Naive thymus-derived CD8-positive, alpha-beta T cell (primary cell): ENCODE data around the gene EVI2B. TPM values are rescaled to one million over a fixed set of nuclear protein-coding genes. Genes with fewer than 3 reads are reported as not detected.
"Not testable (repeated sequence)": the region's sequence is repeated elsewhere in the genome, so short reads cannot be mapped to it uniquely, and the experiment has no call there.

Source experiments
- ATAC-seq, 2 donors: fragments of 150-1000 bp; cut with Tn5 transposase in 1 of 2; sonication (Bioruptor Pico), chemical (Tn5 transposase) in 1 of 2; 1 replicate in 1 of 2; 2 replicates in 1 of 2; pipeline ENCODE4 v1.10.0; 2021; ENCODE audit warnings: mild to moderate bottlenecking in 2 of 2, moderate library complexity in 2 of 2
- POLR2A ChIA-PET: fragments of 350-600 bp; sonication (Branson Sonifier 250); formaldehyde crosslinking; loops from one replicate; lab custom pipeline; 2021; ENCODE audit warnings: antibody characterized with exemption; lab: Charles Lee
- DNase-seq, 10 donors: peaks; one replicate each; pipeline versions ENCODE4 v3.0.0 to v3.0.0-alpha.2; 2020 to 2022
- H3K27ac Mint-ChIP-seq, 10 donors: one replicate each; pipeline ENCODE4 v1.8.0; 2020 to 2022; ENCODE audit warnings: mild to moderate bottlenecking in 10 of 10, mixed read lengths in 10 of 10, moderate library complexity in 4 of 10, inconsistent platforms in 1 of 10
- H3K27me3 Mint-ChIP-seq, 5 donors: one replicate each; pipeline ENCODE4 v1.8.0; 2021 to 2022; ENCODE audit warnings: mixed read lengths in 5 of 5
- H3K36me3 Mint-ChIP-seq, 3 donors: one replicate each; pipeline ENCODE4 v1.8.0; 2020 to 2022; ENCODE audit warnings: mixed read lengths in 3 of 3, mild to moderate bottlenecking in 2 of 3, inconsistent platforms in 1 of 3
- H3K4me1 Mint-ChIP-seq, 4 donors: one replicate each; pipeline ENCODE4 v1.8.0; 2021 to 2022; ENCODE audit warnings: mixed read lengths in 4 of 4
- H3K4me3 Mint-ChIP-seq, 10 donors: one replicate each; pipeline ENCODE4 v1.8.0; 2020 to 2022; ENCODE audit warnings: mild to moderate bottlenecking in 10 of 10, mixed read lengths in 10 of 10, moderate library complexity in 6 of 10, inconsistent platforms in 1 of 10
- H3K9me3 Mint-ChIP-seq, 9 donors: one replicate each; pipeline ENCODE4 v1.8.0; 2020 to 2022; ENCODE audit warnings: mixed read lengths in 9 of 9, mild to moderate bottlenecking in 3 of 9, inconsistent platforms in 1 of 9, moderate library complexity in 1 of 9
- polyA plus RNA-seq, 3 donors: library from polyadenylated mRNA; unstranded; fragments of 300-500 nt; fragmentation: Illumina TruSeq; gene quantifications; one replicate each; pipeline ENCODE4 v1.2.3, GENCODE V29; 2021
- total RNA-seq, 8 experiments: library from RNA in 2 of 8; stranded (reverse) in 2 of 8; gene quantifications; one replicate each; pipeline ENCODE4 v1.2.3 and lab custom pipeline; 2021 to 2026

EVI2B gene
- total and polyA plus RNA-seq, 5 experiments from 2014 or later, result 69.5 to 159 (median 82.1) TPM

- DNase-seq, ATAC-seq, H3K4me3 Mint-ChIP-seq, H3K9me3 Mint-ChIP-seq, H3K27ac Mint-ChIP-seq, H3K27me3 Mint-ChIP-seq, H3K4me1 Mint-ChIP-seq, POLR2A ChIA-PET: not testable (repeated sequence)
- H3K36me3 Mint-ChIP-seq, result peaks cover 0 to 18% (median 8%) of the 10 kb centered on the region in 3 donors
These were observed 50.9 kb downstream of the EVI2B start for GRCh38 chr17:31262923-31263322.

- H3K4me3 Mint-ChIP-seq, result no peak overlapping the region
- no peak for ATAC-seq
- H3K9me3 Mint-ChIP-seq, result no peaks in the 10 kb centered on the region
- POLR2A ChIA-PET, result no interaction called here
- H3K36me3 Mint-ChIP-seq, result peaks cover 0 to 14% (median 0%) of the 10 kb centered on the region in 3 donors
- no peak overlapping the region for H3K27ac Mint-ChIP-seq
- H3K4me1 Mint-ChIP-seq, result peaks cover 0 to 5% (median 2%) of the 10 kb centered on the region in 4 donors
- no peak for DNase-seq
- no peaks in the 10 kb centered on the region for H3K27me3 Mint-ChIP-seq
These were observed 52.3 kb downstream of the EVI2B start for GRCh38 chr17:31261601-31262000.

GRCh38 chr17:31260151-31260550 is 53.7 kb downstream of the EVI2B start:
- ATAC-seq, result no peak
- Mint-ChIP-seq H3K36me3 (peaks cover 0 to 12% (median 0%) of the 10 kb centered on the region in 3 donors), H3K27ac (no peak overlapping the region), H3K27me3 (no peaks in the 10 kb centered on the region), H3K4me3 (no peak overlapping the region), H3K4me1 (no peaks in the 10 kb centered on the region), H3K9me3 (no peaks in the 10 kb centered on the region)
- no peak for DNase-seq
- POLR2A ChIA-PET, result no interaction called here

GRCh38 chr17:31256936-31257335 is 56.9 kb downstream of the EVI2B start:
- Mint-ChIP-seq H3K36me3 (peaks cover 0 to 12% (median 2%) of the 10 kb centered on the region in 3 donors), H3K27ac (no peak overlapping the region), H3K4me3 (no peak overlapping the region), H3K4me1 (no peaks in the 10 kb centered on the region), H3K27me3 (no peaks in the 10 kb centered on the region), H3K9me3 (no peaks in the 10 kb centered on the region)
- POLR2A ChIA-PET, result no interaction called here
- DNase-seq (no peak), ATAC-seq (no peak)

- H3K4me1 Mint-ChIP-seq, result peaks cover 0 to 9% (median 0%) of the 10 kb centered on the region in 4 donors
- DNase-seq, result no peak
- ATAC-seq, result no peak
- H3K36me3 Mint-ChIP-seq, result peaks cover 0 to 3% (median 0%) of the 10 kb centered on the region in 3 donors
- no peak overlapping the region for H3K27ac Mint-ChIP-seq
- H3K4me3 Mint-ChIP-seq, result no peak overlapping the region
- H3K27me3 Mint-ChIP-seq, result no peaks in the 10 kb centered on the region
- POLR2A ChIA-PET, result no interaction called here
- no peaks in the 10 kb centered on the region for H3K9me3 Mint-ChIP-seq
These were observed 59.2 kb downstream of the EVI2B start for GRCh38 chr17:31254654-31255053.

Other genes starting within 250 kb of the EVI2B start
- 10 to 100 TPM; 45.9 to 47.3 TPM for gene NF1, start 219.1 kb downstream of the EVI2B start, total RNA-seq
- gene NF1, start 219.1 kb downstream of the EVI2B start, polyA plus RNA-seq, result 10 to 100 TPM in 2 of 3 donors, 1 to 10 TPM in 1; 7.5 to 14.3 (median 11.0) TPM
- gene OMG, start 16.8 kb downstream of the EVI2B start, total RNA-seq, result 1 to 10 TPM in 1 of 2 experiments, under 1 TPM in 1; 0.70 to 1.3 TPM
- gene OMG, start 16.8 kb downstream of the EVI2B start, polyA plus RNA-seq, result not detected
- gene EVI2A, start 7.6 kb upstream of the EVI2B start, total RNA-seq, result 100 to 1,000 TPM; 113 to 119 TPM
- gene EVI2A, start 7.6 kb upstream of the EVI2B start, polyA plus RNA-seq, result 10 to 100 TPM; 44.3 to 57.0 (median 53.3) TPM
- gene RAB11FIP4, start 77.6 kb upstream of the EVI2B start, total RNA-seq, result 10 to 100 TPM; 49.7 to 51.1 TPM
- gene RAB11FIP4, start 77.6 kb upstream of the EVI2B start, polyA plus RNA-seq, result 10 to 100 TPM; 14.9 to 18.6 (median 17.5) TPM